Measurements from ENCODE around the gene COLEC11.
"Not testable (repeated sequence)": the region's sequence is repeated elsewhere in the genome, so short reads cannot be mapped to it uniquely, and the experiment has no call there.

Gene COLEC11

DNA sequence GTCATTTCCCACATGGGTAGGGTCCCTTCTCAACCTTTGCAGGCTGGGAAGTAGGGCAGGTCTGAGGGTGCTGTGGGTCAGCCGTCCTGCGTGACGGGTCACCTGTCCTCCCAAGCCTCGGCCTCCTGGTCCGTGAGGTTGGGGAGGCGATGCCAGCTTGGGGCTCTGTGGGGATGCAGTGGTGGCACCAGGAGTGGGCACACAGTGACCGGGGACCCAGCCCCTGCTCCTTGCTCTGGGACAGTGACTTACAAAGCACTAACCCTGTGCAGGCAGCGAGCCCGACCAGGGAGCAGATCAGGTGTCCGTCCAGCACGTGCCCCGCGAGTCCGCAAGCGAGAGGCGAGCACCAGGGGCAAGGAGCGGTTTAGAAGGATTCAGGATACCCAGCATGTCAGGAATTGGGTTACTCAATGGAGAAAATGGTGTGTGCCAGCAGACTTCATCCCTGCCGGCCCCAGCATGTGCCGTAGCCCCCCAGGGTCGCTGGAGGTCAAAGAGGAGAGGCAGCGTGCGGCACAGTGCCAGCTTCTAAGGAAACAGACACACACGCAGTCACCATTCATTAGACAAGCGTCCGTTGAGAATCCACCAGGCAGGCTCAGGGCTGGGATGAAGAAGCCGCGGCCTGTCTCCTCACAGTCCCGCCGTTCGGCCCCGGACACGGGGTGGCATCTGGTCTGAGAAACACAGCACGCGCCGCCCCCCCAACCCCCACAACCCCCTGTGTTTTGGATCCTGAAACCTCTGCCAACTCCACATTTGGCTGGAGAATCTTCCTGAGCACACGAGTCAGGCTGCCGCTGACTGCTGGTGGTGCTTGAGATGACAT, 11.7 kb downstream of the COLEC11 start:
- no peak for DNase-seq

DNA sequence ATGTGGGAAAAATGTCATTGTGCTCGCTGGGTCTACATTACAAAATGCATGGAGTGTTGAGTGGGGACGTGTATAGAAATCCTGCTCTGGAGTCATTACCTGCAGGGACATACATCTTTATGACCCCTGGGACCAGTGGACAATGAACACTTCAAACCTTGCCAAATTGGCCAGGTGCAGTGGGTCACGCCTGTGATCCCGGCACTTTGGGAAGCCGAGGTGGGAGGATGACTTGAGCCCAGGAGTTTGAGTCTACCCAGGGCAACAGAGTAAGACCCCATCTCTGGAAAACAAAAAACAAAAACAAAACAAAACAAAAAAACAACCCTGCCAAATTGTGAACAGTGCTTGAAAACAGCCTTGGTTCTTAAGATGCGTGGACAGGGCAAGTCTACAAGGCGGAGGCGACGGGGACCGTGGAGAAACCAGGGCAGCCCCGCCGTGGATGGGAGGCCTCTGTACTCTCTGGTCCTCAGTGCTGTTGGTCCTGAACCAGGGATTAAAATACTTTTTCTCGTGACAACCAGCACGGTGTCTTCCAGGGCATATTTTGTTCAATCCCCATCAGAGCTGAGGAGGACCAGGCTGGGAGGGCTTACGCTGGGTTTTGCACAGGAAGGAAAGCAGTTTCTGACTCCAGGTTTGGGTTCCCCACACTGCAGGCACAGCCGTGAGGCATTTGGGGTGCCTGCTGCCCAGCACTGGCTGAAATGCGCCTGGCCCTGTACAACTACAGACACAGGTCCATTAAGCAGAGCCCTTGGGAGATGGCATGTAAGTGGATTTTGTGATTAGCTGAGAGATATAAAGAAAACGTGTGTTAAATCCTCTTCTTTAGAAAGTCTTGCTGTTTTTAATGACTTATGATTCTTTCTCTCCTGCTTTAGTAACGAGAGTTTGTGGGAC, 13.7 kb downstream of the COLEC11 start:
- DNase-seq: no peak

DNA sequence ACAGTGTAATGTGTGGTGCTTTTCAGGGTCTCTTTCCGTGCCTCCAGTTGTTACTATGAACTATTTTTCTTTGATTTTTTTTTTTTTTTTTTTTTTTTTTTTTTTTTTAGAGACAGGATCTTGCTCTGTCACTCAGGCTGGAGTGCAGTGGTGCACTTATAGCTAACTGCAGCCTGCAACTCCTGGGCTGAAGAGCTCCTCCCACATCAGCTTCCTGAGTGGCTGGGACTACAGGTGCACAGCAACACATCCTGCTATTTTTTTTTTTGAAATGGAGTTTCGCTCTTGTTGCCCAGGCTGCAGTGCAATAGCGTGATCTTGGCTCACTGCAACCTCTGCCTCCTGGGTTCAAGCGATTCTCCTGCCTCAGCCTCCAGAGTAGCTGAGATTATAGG, 14.4 kb downstream of the COLEC11 start:
- DNase-seq: not testable (repeated sequence)

DNA sequence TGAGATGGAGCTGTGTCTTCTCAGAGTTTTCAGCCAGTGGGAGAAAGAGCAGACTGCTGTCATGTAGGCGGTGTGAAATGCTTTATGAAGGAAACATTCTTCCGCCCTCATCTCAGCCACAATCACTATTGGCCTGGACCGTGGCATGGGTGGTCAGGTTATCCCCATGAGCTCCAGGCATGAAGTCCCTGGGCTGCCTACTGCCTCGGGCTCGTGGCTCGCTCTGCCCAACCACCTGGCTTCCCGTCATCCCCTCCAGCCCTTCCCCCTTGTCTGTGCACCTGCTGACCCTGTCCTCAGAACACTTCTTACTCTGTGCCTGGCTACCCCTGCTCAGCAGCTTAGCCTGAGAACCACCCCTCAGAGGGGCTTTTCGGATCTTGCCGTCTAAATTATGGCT, 15.5 kb downstream of the COLEC11 start:
- no peak for DNase-seq

DNA sequence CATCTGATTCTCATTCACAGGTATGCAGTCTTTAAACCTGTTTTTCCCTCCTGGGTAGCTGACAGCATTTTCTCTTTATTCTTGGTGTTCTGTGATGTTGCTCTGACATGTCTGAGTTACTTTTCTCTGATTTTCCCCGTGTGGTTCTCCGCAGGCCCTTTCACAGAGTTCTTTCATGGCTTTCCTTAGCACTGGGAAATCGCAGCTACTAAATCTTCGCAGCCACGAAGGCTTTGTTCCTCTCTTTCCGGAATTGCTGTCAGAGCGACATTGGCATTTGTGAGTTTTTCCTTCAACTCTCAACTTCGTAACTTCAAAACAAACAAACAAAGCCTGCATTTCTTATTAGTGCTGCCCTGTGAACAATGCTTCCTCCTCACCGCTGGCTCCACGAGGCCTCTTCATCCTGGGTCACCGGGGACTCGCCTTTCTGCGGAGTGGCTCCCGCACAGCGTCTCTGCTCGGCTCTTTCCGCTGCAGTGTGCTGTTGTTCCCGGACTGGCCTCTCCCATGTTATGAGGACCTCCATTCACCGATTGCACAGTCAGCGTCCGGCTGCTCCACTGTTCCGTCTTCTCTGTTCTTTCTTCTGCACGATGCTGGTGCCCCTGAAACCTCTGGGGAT, 16.1 kb downstream of the COLEC11 start:
- no peak for DNase-seq

DNA sequence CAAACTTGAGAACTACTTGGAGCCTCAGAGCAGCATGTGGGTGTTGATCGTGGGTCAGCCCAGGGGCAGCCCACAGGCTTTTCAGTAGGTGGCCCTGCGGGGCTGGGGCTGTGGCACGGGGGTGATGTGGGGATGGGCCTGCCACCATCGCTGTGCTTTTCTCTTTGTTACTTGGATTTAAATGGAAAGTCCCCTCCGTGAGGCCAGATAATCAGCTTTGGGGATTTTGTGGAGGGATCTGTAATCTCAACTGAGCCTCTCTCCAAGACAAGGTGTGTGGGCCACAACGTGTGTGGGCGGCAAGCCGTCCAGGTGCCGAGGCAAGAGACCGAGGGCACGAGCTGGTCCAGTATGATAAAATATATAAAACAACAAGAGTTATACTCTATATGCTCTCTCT, 16.7 kb downstream of the COLEC11 start:
- no peak for DNase-seq

DNA sequence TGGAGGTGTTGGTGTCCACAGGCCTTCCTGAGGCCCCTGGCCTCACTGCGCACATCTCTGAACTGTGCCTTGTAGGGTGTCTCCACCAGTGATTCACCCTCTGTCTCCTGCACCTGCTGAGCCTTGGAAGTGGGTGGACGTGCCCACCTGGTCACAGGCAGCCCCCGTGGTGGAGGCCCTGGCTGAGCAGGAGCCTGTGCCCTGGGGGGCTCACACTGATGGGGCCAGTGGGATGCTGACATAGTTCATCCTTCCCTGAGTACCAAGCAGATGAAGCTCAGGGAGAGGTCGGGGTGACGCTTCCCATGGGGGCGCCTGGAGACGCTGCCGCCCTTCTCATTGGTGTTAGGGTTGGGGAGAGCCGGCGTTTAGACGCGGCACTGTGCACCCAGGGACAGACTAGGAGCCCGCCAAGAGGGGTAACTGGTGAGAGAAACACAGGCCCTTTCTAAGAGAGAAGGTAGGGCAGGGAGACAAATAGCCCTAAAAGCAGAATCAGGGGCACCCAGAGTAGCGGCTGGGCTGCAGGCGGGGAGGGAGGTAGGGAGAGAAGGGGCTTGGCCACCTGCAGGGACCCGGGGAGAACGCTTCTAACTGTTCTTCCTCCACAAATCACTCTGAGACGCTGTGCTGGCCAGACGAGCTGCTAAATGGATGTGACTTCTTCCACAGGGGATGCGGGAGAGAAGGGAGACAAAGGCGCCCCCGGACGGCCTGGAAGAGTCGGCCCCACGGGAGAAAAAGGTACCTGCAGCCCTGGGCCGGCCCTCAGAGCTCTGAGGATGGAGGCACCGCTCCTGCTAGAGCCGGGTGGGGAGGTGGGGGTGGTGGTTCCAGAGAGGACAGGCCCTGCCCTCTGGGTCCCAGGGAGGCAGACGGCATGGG, 18.0 kb downstream of the COLEC11 start:
- DNase-seq: no peak

DNA sequence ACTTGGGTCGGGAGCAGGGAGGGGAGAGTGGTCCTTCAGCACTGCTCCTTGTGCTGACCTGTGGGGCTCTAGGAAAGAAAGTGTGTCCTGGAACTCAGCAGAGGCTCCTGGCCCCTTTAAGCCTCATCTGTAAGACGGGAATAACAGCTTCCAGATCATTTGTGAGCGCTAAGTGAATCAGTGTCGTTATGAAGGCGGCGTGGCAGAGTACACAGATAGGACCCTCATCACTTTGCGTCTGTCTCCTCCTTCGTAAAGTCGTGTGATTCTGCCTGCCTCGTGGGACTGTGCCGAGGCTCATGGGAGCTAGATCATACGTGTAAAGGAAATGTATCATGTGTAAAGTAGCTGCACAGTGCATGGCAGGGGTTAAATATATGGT, 18.6 kb downstream of the COLEC11 start:
- no peak for DNase-seq

DNA sequence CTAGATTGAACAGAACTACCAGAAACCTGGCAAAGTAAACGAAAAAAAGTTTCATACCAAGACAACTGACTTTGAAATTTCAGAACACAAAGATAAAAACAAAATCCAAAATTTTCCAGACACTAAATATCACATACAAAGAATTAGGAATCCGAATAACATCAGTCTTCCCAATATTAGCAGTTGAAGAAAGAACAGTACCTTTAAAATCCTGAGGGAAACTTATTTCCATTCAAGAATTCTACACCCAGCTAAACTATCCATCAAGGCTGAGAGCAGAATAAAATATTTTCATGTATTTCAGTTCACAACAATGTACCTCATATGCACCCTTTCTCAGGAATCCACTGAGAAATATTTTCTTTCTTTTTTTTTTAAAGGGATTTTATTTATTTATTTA, 19.8 kb downstream of the COLEC11 start:
- DNase-seq: not testable (repeated sequence)

DNA sequence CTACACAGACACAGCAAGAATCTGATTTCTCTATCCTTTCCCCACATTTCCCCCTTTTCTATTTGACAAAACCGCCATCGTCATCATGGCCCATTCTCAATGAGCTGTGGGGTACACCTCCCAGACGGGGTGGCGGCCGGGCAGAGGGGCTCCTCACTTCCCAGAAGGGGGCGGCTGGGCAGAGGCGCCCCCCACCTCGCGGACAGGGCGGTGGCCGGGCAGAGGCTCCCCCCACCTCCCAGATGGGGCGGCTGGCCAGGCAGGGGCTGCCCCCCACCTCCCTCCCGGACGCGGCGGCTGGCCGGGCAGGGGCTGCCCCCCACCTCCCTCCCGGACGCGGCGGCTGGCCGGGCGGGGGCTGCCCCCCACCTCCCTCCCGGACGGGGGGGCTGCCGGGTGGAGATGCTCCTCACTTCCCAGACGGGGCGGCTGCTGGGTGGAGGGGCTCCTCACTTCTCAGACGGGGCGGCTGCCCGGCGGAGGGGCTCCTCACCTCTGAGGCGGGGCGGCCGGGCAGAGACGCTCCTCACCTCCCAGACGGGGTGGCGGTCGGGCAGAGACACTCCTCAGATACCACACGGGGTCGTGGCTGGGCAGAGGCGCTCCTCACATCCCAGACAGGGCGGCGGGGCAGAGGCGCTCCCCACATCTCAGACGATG, 20.8 kb downstream of the COLEC11 start:
- DNase-seq: not testable (repeated sequence)

DNA sequence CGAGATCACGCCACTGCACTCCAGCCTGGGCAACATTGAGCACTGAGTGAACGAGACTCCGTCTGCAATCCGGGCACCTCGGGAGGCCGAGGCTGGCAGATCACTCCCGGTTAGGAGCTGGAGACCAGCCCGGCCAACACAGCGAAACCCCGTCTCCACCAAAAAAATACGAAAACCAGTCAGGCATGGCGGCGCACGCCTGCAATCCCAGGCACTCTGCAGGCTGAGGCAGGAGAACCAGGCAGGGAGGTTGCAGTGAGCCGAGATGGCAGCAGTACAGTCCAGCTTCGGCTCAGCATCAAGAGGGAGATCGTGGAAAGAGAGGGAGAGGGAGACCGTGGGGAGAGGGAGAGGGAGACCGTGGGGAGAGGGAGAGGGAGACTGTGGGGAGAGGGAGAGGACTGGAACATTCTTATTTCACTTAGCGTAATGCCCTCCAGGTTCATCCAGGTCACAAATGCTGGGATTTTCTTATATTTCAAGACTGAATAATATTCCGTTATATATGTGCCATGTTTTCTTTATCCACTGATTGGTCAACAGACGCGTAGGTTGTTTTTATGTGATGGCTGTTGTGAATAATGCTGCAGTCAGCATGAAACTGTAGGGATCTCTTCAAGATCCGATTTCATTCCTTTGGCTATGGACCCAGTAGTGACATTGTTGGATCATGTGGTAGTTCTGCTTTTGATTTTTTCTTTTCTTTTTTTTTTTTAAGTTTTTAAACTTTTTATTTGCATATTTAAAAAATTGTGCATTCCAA, 21.7 kb downstream of the COLEC11 start:
- not testable (repeated sequence) for DNase-seq

DNA sequence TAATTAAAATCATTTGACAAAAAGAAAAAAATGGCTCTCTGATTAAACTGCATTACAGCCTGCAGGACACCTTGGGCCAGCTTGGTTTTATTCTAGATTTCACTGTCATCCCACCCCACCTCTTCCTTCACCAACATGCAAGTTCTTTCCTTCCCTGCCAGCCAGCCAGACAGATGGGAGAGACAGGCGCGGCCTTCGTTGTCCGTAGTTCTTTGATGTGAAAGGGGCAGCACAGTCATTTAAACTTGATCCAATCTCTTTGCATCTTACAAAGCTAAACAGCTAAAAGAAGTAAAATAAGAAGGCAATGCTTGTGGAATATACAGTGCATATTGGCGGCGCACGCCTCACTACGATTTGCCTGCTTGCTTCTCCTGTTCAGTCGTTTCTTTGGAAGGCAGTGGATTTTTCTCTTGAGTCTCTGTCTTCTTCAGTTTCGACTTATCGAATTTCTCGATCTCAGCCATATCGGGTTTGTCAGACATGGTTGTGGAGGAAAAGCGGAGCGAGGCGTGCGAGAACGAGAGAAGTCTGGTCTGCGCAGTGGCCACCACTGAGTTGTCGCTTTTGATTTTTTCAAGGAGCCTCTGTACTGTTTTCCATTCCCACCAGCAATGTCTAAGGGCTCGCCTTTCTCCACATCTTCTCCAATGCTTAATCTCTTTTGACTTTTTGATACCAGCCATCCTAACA, 22.4 kb downstream of the COLEC11 start:
- DNase-seq: no peak

DNA sequence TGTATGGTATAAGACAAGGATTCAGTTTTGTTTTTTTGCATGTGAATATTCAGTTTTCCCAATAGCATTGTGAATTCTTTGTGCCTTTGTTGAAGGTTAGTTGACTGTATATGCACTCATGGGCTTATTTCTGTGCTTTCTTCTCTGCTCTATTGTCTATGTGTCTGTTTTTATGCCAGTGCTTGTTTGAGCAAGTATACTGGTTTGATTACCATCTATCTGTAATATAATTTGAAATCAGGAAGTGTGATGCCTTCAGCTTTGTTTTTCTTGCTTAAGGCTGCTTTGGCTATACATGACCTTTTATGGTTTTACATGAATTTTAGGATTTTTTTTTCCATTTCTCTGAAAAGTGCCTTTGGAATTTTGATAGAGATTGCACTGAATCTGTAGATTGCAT, 23.5 kb downstream of the COLEC11 start:
- DNase-seq: no peak

DNA sequence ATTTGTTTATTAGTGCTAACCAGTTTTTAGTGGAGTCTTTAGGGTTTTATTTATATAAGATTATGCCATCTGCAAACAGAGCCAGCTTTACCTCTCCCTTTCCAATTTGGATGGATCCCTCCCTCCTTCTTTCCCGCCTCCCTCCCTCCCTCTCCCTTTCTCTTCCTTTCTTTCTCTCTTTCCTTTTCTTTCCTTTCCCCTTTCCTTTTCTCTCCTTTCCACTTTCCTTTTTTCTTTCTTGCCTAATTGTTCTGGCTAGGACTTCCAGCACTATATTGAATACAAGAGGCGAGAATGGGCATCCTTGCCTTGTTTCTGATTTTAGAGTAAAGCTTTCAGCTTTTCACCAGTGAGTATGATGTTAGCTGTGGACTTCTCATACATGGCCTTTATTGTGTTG, 24.1 kb downstream of the COLEC11 start:
- DNase-seq: no peak

DNA sequence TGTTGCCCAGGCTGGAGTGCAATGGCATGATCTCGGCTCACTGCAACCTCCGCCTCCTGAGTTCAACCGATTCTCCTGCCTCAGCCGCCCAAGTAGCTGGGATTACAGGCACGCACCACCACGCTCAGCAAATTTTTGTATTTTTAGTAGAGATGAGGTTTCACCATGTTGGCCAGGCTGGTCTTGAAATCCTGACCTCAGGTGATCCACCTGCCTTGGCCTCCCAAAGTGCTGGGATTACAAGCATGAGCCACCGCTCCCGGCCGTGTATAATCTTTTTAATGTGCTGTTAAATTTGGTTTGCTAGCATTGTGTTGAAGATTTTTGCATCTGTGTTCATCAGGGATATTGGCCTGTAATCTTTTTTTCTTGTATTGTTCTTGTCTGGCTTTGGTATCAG, 24.7 kb downstream of the COLEC11 start:
- not testable (repeated sequence) for DNase-seq

DNA sequence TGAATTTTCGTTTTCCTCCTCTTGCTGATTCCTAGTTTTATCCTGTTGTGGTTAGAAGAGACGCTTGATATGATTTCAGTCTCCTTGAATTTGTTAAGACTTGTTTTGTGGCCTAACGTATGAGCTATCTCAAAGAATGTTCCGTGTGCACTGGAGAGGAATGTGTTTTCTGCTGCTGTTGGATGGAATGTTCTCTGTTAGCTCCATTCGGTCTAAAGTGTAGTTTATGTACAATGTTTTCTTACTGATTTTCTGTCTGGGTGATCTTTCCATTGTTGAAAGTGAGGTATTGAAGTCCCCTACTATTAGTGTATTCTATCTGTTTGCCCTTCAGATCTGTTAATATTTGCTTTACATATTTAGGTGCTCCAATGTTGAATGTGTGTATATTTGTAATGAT, 25.9 kb downstream of the COLEC11 start:
- no peak for DNase-seq

DNA sequence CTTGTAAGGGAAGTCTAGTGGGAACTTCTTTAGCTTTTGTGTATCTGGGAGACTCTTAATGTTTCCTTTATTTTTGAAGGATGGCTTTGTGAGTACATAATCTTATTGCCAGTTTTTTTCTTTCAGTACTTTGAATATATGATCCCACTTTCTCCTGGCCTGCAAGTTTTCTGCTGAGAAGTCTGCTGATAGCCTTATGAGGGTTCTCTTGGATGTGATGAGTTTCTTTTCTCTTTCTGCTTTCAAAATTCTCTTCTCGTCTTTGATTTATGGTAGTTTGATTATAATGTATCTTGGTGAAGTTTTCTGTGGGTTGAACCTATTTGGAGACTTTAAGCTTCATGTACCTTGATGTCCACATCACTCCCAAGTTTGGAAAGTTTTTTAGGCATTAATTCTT, 28.1 kb downstream of the COLEC11 start:
- DNase-seq: no peak

DNA sequence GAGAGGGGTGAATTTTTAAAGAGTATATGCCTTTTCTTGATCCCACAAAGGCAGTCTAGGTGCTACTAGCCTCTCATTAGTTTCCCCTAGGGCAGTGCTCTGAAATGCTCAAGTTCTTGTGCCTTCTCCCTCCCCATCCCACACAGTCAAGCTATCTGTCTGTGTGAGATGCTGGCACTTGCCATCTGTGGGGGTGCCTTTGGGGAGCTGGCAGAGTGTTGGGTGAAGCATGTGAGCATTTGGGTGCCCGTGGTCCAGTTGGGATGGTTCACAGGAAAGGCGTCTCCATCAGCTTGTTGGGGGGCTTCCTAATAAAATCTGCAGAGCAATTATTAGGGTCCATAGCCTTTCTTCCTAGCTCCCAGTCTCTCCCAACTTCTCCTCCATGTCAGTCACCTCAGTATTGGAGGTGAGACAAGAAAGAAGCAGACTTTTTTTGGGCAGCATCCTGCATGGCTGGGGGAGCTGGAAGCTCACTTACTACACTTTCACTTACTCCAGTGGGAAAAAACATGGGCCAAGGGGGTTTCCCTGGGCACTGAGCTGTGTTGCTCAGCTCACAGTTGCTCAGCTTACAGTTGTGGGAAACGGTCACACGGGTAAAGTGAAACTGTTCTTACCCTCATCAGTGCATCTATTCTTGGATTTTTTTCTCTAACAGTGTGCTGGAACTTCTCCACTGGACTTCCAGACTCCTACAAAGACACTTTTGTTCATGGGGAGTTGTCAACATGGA, 29.3 kb downstream of the COLEC11 start:
- DNase-seq: no peak

DNA sequence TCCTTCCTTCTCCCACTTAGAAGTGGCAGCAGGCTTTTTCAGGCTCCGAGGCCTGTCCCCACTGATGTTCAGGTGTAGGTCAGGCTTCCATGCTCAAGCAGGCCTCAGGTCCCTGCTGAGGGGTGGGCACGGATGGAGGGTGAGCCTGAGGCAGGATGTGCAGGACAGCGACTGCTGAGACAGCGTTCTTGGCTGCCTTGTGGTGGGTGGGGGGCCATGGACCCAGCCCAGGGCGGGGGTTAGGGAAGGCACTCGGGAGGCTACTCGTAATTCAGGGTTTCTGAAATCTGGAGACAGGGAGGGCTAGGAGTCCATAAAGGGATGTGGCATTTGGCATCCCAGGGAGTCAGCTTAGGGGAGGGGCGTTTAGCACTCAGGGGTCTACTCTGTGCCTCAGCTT, 30.3 kb downstream of the COLEC11 start:
- no peak for DNase-seq
